H1 (cell line): ENCODE results near the gene VTI1B.

ENCODE experiments used
- KDM1A ChIP-seq: fragments of 200-600, 300-600 bp; sonication (generic); IDR thresholded peaks from 2 replicates; pipeline ENCODE4 v1.7.1; 2016; ENCODE audit warnings: mild to moderate bottlenecking, low read length, borderline replicate concordance
- TAF1 ChIP-seq: IDR thresholded peaks from 2 replicates; pipeline ENCODE4 v1.6.1; 2011; ENCODE audit warnings: mild to moderate bottlenecking, low read depth, low read length
- TEAD4 ChIP-seq: IDR thresholded peaks from 2 replicates; pipeline ENCODE4 v1.6.1; 2012; ENCODE audit warnings: low read depth, low read length, inconsistent platforms, mixed read lengths

GRCh38 chr14:67627519-67627918 lies 46.9 kb downstream of the VTI1B start:
- TF ChIP-seq KDM1A = no peak
- TF ChIP-seq TAF1 = no peak
- no peak for TF ChIP-seq TEAD4
